ENCODE results near the gene KCNJ5. TPM values are rescaled to one million over a fixed set of nuclear protein-coding genes. Genes with fewer than 3 reads are reported as not detected.

The KCNJ5 gene
- polyA plus RNA-seq, 4 donors = 0.90 to 5.2 (median 3.7) TPM

GRCh38 chr11:128946648-128947047 lies 55.5 kb downstream of the KCNJ5 start:
- no peak for DNase-seq (ENCODE audit: low read depth in 4 of 4, low spot score in 3 of 4)

- DNase-seq (ENCODE audit: low read depth in 4 of 4, low spot score in 3 of 4) = no peak
These were observed 56.6 kb downstream of the KCNJ5 start for GRCh38 chr11:128947773-128948172.

GRCh38 chr11:128948583-128948982 lies 57.4 kb downstream of the KCNJ5 start:
- DNase-seq (ENCODE audit: low read depth in 4 of 4, low spot score in 3 of 4) = no peak

- DNase-seq (ENCODE audit: low read depth in 4 of 4, low spot score in 3 of 4) = no peak
These were observed 58.8 kb downstream of the KCNJ5 start for GRCh38 chr11:128949791-128950454.

- DNase-seq (ENCODE audit: low read depth in 4 of 4, low spot score in 3 of 4) = no peak
These were observed 62.0 kb downstream of the KCNJ5 start for GRCh38 chr11:128953151-128953550.

GRCh38 chr11:128955636-128956035 lies 64.5 kb downstream of the KCNJ5 start:
- DNase-seq (ENCODE audit: low read depth in 4 of 4, low spot score in 3 of 4) = no peak

GRCh38 chr11:128956401-128957201 lies 65.4 kb downstream of the KCNJ5 start:
- peak; percentile 52 to 71 (median 60) for DNase-seq (ENCODE audit: low read depth in 4 of 4, low spot score in 3 of 4)

GRCh38 chr11:128957202-128957482 lies 66.0 kb downstream of the KCNJ5 start:
- DNase-seq (ENCODE audit: low read depth in 4 of 4, low spot score in 3 of 4) = no peak

- DNase-seq (ENCODE audit: low read depth in 4 of 4, low spot score in 3 of 4) = no peak
These were observed 70.5 kb downstream of the KCNJ5 start for GRCh38 chr11:128961645-128962044.

- DNase-seq (ENCODE audit: low read depth in 4 of 4, low spot score in 3 of 4) = no peak
These were observed 71.7 kb downstream of the KCNJ5 start for GRCh38 chr11:128962896-128963295.

- DNase-seq (ENCODE audit: low read depth in 4 of 4, low spot score in 3 of 4) = no peak
These were observed 72.7 kb downstream of the KCNJ5 start for GRCh38 chr11:128963744-128964325.

GRCh38 chr11:128964463-128964930 lies 73.3 kb downstream of the KCNJ5 start:
- DNase-seq (ENCODE audit: low read depth in 4 of 4, low spot score in 3 of 4) = no peak

GRCh38 chr11:128965485-128965884 lies 74.3 kb downstream of the KCNJ5 start:
- no peak for DNase-seq (ENCODE audit: low read depth in 4 of 4, low spot score in 3 of 4)

- no peak for DNase-seq (ENCODE audit: low read depth in 4 of 4, low spot score in 3 of 4)
These were observed 76.4 kb downstream of the KCNJ5 start for GRCh38 chr11:128967578-128967977.

GRCh38 chr11:128968916-128969315 lies 77.8 kb downstream of the KCNJ5 start:
- no peak for DNase-seq (ENCODE audit: low read depth in 4 of 4, low spot score in 3 of 4)

Other genes starting within 250 kb of the KCNJ5 start
- gene FLI1, start 197.3 kb upstream of the KCNJ5 start, polyA plus RNA-seq (ENCODE audit: insufficient read length in 4 of 4) = 10 to 100 TPM; 24.1 to 34.9 (median 30.2) TPM
- 100 to 1,000 TPM in 2 of 4 donors, 10 to 100 TPM in 1, 1 to 10 TPM in 1; 1.6 to 129 (median 89.0) TPM for gene KCNJ1, start 24.1 kb upstream of the KCNJ5 start, polyA plus RNA-seq (ENCODE audit: insufficient read length in 4 of 4)
- gene TP53AIP1, start 51.5 kb downstream of the KCNJ5 start, polyA plus RNA-seq (ENCODE audit: insufficient read length in 4 of 4) = 1 to 10 TPM in 1 of 4 donors, under 1 TPM in 3; 0.08 to 1.1 (median 0.84) TPM